Neural progenitor cell (in vitro differentiated cells): ENCODE data around the gene DELE1. TPM values are rescaled to one million over a fixed set of nuclear protein-coding genes. Genes with fewer than 3 reads are reported as not detected.

ENCODE experiments used
- DNase-seq: peaks from one replicate; pipeline ENCODE4 v3.0.0-alpha.2; 2016; ENCODE audit warnings: low spot score
- H2AFZ ChIP-seq: fragments of 200-600 bp; sonication (generic); replicated peaks from 2 replicates; pipeline ENCODE4 v1.6.1; 2016; ENCODE audit warnings: antibody characterized with exemption
- H3F3A ChIP-seq: fragments of 200-600 bp; sonication (generic); 2 replicates; pipeline ENCODE4 v1.6.1; 2016; ENCODE audit warnings: antibody characterized with exemption, low read depth
- H3K27ac ChIP-seq: fragments of 200-600 bp; sonication (generic); 2 replicates; pipeline ENCODE4 v1.5.1; 2016; ENCODE audit warnings: mild to moderate bottlenecking
- H3K27me3 ChIP-seq: fragments of 200-600 bp; sonication (generic); 2 replicates; pipeline ENCODE4 v1.6.1; 2016; ENCODE audit warnings: mild to moderate bottlenecking, moderate library complexity
- H3K36me3 ChIP-seq: fragments of 200-600 bp; sonication (generic); 2 replicates; pipeline ENCODE4 v1.5.1; 2016
- H3K4me1 ChIP-seq: fragments of 200-600 bp; sonication (generic); 2 replicates; pipeline ENCODE4 v1.6.1; 2016; ENCODE audit warnings: mixed run types
- H3K4me2 ChIP-seq: fragments of 200-600 bp; sonication (generic); 2 replicates; pipeline ENCODE4 v1.6.1; 2016
- H3K4me3 ChIP-seq: fragments of 200-600 bp; sonication (generic); 2 replicates; pipeline ENCODE4 v1.5.1; 2016
- H3K79me2 ChIP-seq: fragments of 200-600 bp; sonication (generic); 2 replicates; pipeline ENCODE4 v1.6.1; 2016; ENCODE audit warnings: low read depth
- H3K9ac ChIP-seq: fragments of 200-600 bp; sonication (generic); 2 replicates; pipeline ENCODE4 v1.6.1; 2016
- H3K9me3 ChIP-seq: fragments of 200-600 bp; sonication (generic); 2 replicates; pipeline ENCODE4 v1.5.1; 2016; ENCODE audit warnings: low read depth
- H4K20me1 ChIP-seq: fragments of 200-600 bp; sonication (generic); 2 replicates; pipeline ENCODE4 v1.6.1; 2016; ENCODE audit warnings: low read depth
- H3K27ac Mint-ChIP-seq: 3 replicates; pipeline ENCODE4 v1.8.0; 2021; ENCODE audit warnings: mixed read lengths
- H3K27me3 Mint-ChIP-seq: 2 replicates; pipeline ENCODE4 v1.8.0; 2022; ENCODE audit warnings: low read depth, mild to moderate bottlenecking, inconsistent platforms, moderate library complexity, mixed read lengths; ENCODE audit not compliant: insufficient read depth
- H3K36me3 Mint-ChIP-seq: 3 replicates; pipeline ENCODE4 v1.8.0; 2021; ENCODE audit warnings: mixed read lengths
- H3K4me1 Mint-ChIP-seq: 3 replicates; pipeline ENCODE4 v1.8.0; 2021; ENCODE audit warnings: mixed read lengths
- H3K4me3 Mint-ChIP-seq: 3 replicates; pipeline ENCODE4 v1.8.0; 2021; ENCODE audit warnings: mild to moderate bottlenecking, moderate library complexity, mixed read lengths
- H3K9me3 Mint-ChIP-seq: 3 replicates; pipeline ENCODE4 v1.8.0; 2020; ENCODE audit warnings: mixed read lengths
- CTCF ChIP-seq: fragments of 200-600 bp; sonication (generic); IDR thresholded peaks from 2 replicates; pipeline ENCODE4 v1.5.1; 2017; ENCODE audit warnings: antibody characterized with exemption, mild to moderate bottlenecking
- EZH2 ChIP-seq: fragments of 200-600 bp; sonication (generic); IDR thresholded peaks from 2 replicates; pipeline ENCODE4 v1.6.1; 2017; ENCODE audit warnings: antibody characterized with exemption, mild to moderate bottlenecking, moderate library complexity
- EZH2phosphoT487 ChIP-seq: fragments of 200-600 bp; sonication (generic); IDR thresholded peaks from 2 replicates; pipeline ENCODE4 v1.6.1; 2017; ENCODE audit warnings: antibody characterized with exemption
- total RNA-seq: library from RNA; depleted of rRNA; stranded (reverse); fragments of >200 nt; gene quantifications from 2 replicates; pipeline ENCODE4 v1.2.3, GENCODE V29; 2015; ENCODE audit warnings: low replicate concordance

DELE1 gene
- total RNA-seq, 1 donor from 2014 or later, result 47.7 TPM

DNA sequence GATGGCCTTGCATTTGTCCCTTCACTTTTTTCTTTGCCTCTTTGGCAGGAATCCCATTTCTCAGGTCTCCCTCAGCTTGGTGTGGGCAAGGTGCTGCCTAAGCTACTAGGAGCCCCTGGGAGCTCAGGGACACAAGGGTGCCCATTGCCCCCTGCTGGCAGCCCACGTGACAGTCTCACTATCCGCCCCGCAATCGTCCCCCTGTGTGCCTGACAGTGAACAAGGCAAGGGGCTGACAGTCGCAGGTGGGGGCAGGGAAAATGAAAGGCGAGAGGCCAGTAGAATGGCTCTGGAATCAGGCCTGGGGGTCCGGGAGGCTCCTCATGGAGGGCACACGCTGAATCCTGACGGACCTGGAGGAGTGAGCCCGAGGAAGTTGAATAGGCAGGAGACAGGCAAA lies 36.3 kb downstream of the DELE1 start:
- no peak overlapping the region for H3K4me3 ChIP-seq
- peaks cover 32% of the 10 kb centered on the region for H3K4me1 Mint-ChIP-seq
- no peak overlapping the region for H3K27ac ChIP-seq
- no peaks in the 10 kb centered on the region for H3K9me3 ChIP-seq
- no peaks in the 10 kb centered on the region for H3K36me3 ChIP-seq
- H3K27ac Mint-ChIP-seq, result no peak overlapping the region
- no peak overlapping the region for H2AFZ ChIP-seq
- peak; percentile 33 for DNase-seq
- H3K4me3 Mint-ChIP-seq, result no peak overlapping the region
- H4K20me1 ChIP-seq, result no peaks in the 10 kb centered on the region
- no peaks in the 10 kb centered on the region for H3K79me2 ChIP-seq
- no peak overlapping the region for H3K4me2 ChIP-seq
- no peak for TF ChIP-seq EZH2phosphoT487
- no peak for TF ChIP-seq EZH2
- TF ChIP-seq CTCF, result no peak
- no peaks in the 10 kb centered on the region for H3F3A ChIP-seq
- H3K4me1 ChIP-seq, result peaks cover 5% of the 10 kb centered on the region
- H3K27me3 Mint-ChIP-seq, result peaks cover 2% of the 10 kb centered on the region
- H3K9me3 Mint-ChIP-seq, result no peaks in the 10 kb centered on the region
- no peaks in the 10 kb centered on the region for H3K36me3 Mint-ChIP-seq
- H3K27me3 ChIP-seq, result no peaks in the 10 kb centered on the region
- H3K9ac ChIP-seq, result no peak overlapping the region

DNA sequence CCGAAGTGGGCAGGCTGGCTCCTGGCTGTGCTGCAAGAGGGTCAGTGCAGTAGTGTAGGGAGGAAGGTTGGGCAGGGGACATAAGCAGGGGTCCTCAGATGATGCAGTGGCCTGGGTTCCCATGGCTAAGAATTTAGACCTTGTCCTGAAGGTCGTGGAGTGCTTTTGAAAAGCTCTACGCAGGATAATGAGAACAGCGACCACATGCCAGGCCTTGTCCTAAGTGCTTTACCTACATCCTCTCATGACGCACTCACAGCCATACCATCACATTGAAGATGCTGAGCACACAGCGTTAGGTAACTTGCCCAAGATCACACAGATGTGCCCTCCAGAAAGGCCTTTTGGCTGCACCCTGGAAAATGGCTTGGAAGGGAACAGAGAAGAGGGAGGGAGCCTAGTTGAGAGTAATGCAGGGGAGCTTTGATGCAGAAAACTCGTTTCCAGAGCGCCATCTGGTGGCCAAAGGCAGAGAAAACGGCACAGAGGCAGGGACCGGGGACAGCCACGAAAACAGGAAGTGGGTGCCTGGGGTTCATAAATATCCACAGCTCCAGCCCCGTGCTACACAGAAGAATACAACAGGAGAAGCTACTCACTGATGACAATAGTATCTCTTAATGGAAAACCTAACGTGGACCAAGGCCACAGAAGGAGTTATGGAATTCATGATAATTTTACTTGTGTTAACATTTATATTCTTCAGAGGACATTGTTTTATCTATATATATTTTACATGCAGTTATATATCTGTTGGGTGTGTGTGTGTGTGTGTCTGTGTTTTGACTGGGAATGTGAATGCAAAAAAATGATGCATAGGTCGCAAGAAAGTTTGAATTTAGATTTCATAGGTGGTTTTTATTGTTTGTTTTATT lies 37.0 kb downstream of the DELE1 start:
- H3K79me2 ChIP-seq, result no peaks in the 10 kb centered on the region
- H3K27me3 ChIP-seq, result no peaks in the 10 kb centered on the region
- no peak overlapping the region for H3K4me3 ChIP-seq
- H3K27me3 Mint-ChIP-seq, result peaks cover 2% of the 10 kb centered on the region
- peaks cover 5% of the 10 kb centered on the region for H3K4me1 ChIP-seq
- H3K4me1 Mint-ChIP-seq, result peaks cover 32% of the 10 kb centered on the region
- H3K27ac ChIP-seq, result no peak overlapping the region
- H3K36me3 ChIP-seq, result no peaks in the 10 kb centered on the region
- H3K4me3 Mint-ChIP-seq, result peak overlapping the region; percentile 32
- no peaks in the 10 kb centered on the region for H3K9me3 Mint-ChIP-seq
- H3K9ac ChIP-seq, result no peak overlapping the region
- no peaks in the 10 kb centered on the region for H3K9me3 ChIP-seq
- no peaks in the 10 kb centered on the region for H3K36me3 Mint-ChIP-seq
- no peak for TF ChIP-seq EZH2phosphoT487
- TF ChIP-seq CTCF, result peak; percentile 94
- no peak for TF ChIP-seq EZH2
- peak overlapping the region; percentile 34 for H2AFZ ChIP-seq
- DNase-seq, result peak; percentile 87
- H3K27ac Mint-ChIP-seq, result peak overlapping the region; percentile 51
- H3K4me2 ChIP-seq, result no peak overlapping the region
- no peaks in the 10 kb centered on the region for H4K20me1 ChIP-seq
- no peaks in the 10 kb centered on the region for H3F3A ChIP-seq

DNA sequence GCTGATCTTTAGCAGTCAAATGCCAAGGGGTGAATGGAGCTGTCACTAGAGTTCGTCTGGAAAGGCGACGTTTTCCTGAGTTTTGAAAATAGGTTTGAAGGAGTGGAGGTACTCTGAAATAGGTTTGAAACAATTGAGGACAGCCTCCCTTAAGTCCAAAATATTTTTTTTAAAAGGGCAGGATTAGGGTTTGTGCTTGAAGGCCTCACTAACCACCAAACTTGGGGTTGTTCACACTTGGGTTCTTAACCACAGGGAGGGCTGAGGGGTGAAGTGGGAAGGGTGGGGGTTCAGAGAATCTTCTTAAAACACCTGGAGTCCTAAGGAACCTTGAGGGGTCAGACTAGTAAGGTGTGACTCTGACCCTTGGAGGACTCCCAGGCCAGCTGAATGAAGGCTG lies 37.8 kb downstream of the DELE1 start:
- no peak overlapping the region for H3K4me3 ChIP-seq
- peaks cover 30% of the 10 kb centered on the region for H3K4me1 Mint-ChIP-seq
- H3F3A ChIP-seq, result no peaks in the 10 kb centered on the region
- no peak overlapping the region for H3K9ac ChIP-seq
- no peak for DNase-seq
- H2AFZ ChIP-seq, result peak overlapping the region; percentile 34
- peaks cover 2% of the 10 kb centered on the region for H3K27me3 Mint-ChIP-seq
- H3K27ac ChIP-seq, result no peak overlapping the region
- no peaks in the 10 kb centered on the region for H3K36me3 ChIP-seq
- no peaks in the 10 kb centered on the region for H3K9me3 ChIP-seq
- H3K36me3 Mint-ChIP-seq, result no peaks in the 10 kb centered on the region
- H3K27ac Mint-ChIP-seq, result peak overlapping the region; percentile 51
- no peak overlapping the region for H3K4me2 ChIP-seq
- TF ChIP-seq EZH2phosphoT487 (no peak), EZH2 (no peak), CTCF (no peak)
- H3K27me3 ChIP-seq, result no peaks in the 10 kb centered on the region
- no peaks in the 10 kb centered on the region for H3K79me2 ChIP-seq
- no peaks in the 10 kb centered on the region for H4K20me1 ChIP-seq
- H3K4me1 ChIP-seq, result peaks cover 5% of the 10 kb centered on the region
- H3K4me3 Mint-ChIP-seq, result no peak overlapping the region
- H3K9me3 Mint-ChIP-seq, result no peaks in the 10 kb centered on the region
